ENCODE results near the gene CWC22.
"Not testable (repeated sequence)": the region's sequence is repeated elsewhere in the genome, so short reads cannot be mapped to it uniquely, and the experiment has no call there.

CWC22 gene

GRCh38 chr2:180006781-180007579 is at the start of gene CWC22:
CWC22 (minus strand) TSS chr2:180007297; CDS start chr2:179993341, 13,956 bp downstream.
- DNase-seq (ENCODE audit: low read depth in 2 of 2) = peak; percentile 59 to 74

DNA sequence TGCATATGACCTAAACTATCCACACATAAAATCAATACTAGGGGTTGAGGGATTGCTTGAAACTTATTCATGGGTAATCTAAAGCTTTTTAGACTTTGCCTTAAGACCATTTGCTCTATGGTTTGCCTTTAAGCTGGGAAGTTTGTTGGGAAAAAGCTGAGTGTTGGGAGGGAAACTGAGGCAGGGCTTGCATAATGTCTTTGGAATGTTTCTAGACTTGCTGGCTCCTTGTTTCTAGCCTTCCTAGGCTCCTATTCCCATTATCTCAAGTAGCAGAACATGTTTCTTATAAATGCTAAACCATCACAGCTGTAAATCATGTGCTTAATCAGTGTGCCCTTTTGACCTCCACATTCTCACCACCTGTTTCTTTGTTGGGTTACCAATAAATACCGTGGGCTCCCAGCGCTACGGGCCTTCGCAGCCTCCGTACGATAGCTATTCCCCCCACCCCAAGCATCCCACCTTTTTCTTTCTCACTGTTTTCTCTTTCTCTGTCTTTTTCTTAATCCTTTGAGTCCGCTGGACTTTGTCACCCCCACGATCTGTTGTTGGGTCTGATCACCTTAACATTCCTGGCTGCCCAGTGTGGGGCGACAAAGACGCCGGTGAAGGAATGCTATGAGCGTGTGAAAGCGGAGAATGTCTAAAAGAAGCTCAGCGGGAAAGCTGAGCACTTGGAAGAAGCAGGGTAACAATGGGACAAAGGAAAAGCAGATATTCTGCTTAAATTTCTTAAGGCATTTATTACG is 49.4 kb upstream of the CWC22 start:
- DNase-seq (ENCODE audit: low read depth in 2 of 2) = no peak

DNA sequence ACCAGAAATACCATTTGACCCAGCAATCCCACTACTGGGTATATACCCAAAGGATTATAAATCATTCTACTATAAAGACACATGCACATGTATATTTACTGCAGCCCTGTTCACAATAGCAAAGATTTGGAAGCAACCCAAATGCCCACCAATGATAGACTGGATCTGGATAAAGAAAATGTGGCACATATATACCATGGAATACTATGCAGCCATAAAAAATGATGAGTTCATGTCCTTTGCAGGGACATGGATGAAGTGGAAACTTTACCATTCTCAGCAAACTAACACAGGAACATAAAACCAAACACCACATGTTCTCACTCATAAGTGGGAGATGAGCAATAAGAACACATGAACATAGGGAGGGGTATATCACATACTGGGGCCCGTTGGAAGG is 47.5 kb upstream of the CWC22 start:
- not testable (repeated sequence) for DNase-seq (ENCODE audit: low read depth in 2 of 2)

DNA sequence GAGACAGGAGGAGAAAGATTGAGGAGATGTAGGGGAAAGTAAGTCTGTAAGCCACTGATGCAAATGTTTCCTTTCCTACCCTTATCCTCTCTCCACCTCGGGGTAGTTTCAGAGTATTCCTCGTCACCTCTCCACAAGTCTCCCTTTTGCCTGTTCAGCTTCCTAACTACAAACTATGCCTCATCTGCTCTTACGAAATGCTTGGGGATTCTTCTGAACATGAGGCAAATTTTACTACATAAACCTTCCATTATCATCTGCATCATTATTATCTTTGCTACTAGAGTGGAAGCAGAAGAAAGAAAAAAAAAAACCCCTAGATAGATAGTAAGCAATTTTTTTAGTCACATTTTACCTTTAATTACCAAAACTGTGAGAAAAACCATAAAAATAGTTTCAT is 43.1 kb upstream of the CWC22 start:
- DNase-seq (ENCODE audit: low read depth in 2 of 2) = no peak

GRCh38 chr2:180048251-180048650 is 41.2 kb upstream of the CWC22 start:
- DNase-seq (ENCODE audit: low read depth in 2 of 2) = no peak

GRCh38 chr2:180046776-180047175 is 39.7 kb upstream of the CWC22 start:
- DNase-seq (ENCODE audit: low read depth in 2 of 2) = no peak

GRCh38 chr2:180046202-180046601 is 39.1 kb upstream of the CWC22 start:
- no peak for DNase-seq (ENCODE audit: low read depth in 2 of 2)

GRCh38 chr2:180040146-180040925 is 33.2 kb upstream of the CWC22 start:
- DNase-seq (ENCODE audit: low read depth in 2 of 2) = no peak

GRCh38 chr2:180038997-180039396 is 31.9 kb upstream of the CWC22 start:
- no peak for DNase-seq (ENCODE audit: low read depth in 2 of 2)

DNA sequence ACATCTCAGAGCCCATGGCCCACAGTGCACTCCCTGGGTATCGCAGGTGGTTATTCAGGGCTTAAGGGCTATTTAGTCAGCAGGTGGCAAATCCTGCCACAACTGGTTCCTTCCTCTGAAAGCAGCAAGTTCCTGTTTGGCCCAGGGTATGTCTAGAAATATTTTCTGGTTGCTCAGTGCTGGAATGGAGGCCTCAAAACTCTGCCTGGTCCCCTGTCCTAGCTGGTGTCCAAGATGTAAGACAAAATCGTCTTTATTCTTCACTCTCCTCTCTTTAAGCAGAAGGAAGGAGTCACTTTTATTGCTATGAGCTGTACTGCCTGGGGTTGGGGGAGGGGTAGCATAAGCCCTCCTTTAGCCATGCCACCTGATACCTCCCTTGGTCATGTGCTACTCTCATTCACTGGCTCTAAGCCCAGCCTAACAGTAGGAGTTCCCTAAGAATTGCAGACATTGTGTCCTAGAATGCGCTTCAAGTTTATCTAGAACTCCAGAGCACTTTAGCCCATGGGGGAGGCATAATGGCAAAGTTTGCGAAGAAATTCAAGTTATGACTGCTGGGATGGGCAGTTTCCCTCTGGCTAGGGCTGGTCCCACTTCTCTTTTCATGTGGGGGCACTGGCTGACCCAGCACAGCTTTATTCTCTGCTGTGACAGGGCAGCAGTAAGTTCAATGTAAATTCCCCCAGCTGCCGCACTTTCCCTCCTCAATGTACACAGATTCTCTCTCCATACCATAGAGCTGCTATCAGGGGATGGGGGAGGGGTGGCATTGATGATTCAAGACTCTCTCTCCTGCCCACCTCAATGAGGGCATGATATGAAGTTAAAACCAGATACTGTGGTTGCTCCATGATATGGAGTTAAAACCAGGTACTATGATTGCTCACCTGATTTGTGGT is 27.1 kb upstream of the CWC22 start:
- DNase-seq (ENCODE audit: low read depth in 2 of 2) = no peak

DNA sequence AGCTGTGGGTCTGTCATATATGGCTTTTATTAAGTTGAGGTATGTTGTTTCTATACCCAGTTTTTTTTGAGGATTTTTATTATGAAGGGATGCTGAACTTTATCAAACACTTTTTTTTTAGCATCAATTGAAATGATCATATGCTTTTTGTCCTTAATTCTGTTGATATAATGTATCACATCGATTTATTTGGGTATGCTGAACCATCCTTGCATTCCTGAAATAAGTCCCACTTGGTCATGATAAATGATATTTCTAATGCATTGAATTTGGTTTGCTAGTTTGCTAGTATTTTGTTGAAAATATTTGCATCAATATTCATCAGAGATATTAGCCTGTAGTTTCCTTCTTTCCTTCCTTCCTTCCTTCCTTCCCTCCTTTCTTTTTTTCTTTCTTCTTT is 22.5 kb upstream of the CWC22 start:
- no peak for DNase-seq (ENCODE audit: low read depth in 2 of 2)

DNA sequence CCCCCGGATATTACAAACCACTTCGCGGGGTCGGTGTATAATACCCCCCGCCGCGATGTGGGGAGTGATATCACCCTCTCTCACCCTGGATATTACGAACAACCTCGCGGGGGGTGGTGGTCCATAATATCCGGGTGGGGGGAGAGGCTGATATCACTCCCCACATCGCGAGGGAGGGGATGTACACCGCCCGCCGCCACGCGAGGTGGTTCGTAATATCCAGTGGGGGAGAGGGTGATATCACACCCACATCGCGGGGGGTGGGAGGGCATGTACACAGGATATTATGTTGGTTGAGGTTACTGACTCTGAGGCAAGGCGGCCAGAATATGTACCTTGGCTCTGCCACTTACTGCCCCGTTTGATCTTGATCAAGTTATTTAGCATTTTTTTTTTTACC is 14.8 kb upstream of the CWC22 start:
- DNase-seq (ENCODE audit: low read depth in 2 of 2) = no peak

DNA sequence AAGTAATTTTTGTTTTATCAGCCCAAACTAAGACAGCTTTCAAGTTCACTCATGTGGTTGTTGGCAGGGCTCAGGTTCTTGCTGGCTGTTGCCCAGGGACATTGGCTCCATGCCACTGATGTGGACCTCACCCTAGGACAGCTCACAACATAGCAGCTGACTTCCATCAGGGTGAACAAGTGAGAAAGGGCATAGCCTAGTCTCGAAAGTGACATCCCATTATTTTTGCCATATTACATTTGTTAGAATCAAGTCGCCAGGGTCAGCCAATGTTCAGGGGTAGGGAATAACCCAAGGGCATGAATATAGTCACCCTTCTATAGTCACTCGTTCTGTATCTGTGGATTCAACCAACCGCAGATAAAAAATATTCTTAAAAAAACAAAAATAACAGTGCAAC is 10.7 kb upstream of the CWC22 start:
- no peak for DNase-seq (ENCODE audit: low read depth in 2 of 2)

DNA sequence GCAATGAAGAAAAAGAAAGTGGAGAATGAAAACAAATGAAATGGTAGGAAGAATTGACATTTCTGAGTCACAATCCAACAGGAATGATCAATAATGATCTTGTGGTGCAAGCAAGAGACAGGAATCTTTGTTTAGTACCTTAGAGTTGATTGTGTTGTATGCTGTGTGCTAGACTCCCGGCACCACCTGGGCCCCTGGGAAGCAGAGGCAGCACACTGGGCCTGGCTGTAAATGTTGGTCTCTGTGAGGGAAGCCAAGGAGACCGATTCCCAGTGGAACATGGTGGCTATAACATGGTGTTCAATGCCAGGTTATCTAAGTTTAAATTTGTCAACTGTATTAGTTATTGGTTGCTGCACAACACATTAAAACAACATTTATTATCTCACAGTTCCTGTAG is 9.8 kb upstream of the CWC22 start:
- no peak for DNase-seq (ENCODE audit: low read depth in 2 of 2)

GRCh38 chr2:180015951-180016709 is 9.0 kb upstream of the CWC22 start:
- no peak for DNase-seq (ENCODE audit: low read depth in 2 of 2)

DNA sequence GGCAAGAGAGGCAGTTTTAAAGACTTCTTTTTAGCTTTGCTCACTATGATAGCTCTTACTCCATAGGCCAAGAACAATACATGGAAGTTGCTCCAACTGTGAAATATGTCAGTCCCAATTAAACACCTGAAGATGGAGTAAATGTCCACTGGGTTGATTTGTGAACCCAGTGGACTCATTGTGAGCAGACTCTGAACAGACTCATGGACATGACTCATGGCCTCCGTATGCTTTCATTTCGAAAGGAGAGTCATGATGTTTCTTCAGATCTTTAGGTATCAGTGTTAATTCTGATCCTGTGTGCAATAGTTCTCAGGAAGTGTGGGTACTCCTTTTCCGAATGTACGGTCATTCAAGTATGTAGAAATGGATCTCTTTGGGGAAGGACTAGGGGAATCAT is 5.4 kb upstream of the CWC22 start:
- no peak for DNase-seq (ENCODE audit: low read depth in 2 of 2)

- no peak for DNase-seq (ENCODE audit: low read depth in 2 of 2)
Measured at GRCh38 chr2:180010701-180011100, 3.6 kb upstream of the CWC22 start.

GRCh38 chr2:180006231-180006630 is 866 bp downstream of the CWC22 start:
- no peak for DNase-seq (ENCODE audit: low read depth in 2 of 2)

DNA sequence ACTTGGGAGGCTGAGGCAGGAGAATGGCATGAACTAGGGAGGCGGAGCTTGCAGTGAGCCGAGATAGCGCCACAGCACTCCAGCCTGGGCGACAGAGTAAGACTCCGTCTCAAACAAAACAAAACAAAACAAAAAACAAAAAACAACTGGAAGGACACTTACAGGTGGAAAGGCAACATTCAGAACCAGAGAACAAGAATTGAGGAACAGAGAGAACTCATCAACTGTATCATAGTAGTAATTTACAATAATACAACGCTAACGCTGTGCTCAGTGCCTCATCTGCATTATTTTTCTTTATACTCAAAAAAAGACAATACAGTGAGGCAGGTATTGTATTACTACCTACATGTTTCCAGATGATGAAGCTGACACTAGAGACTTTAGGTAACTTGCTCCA is 1.6 kb downstream of the CWC22 start:
- not testable (repeated sequence) for DNase-seq (ENCODE audit: low read depth in 2 of 2)

DNA sequence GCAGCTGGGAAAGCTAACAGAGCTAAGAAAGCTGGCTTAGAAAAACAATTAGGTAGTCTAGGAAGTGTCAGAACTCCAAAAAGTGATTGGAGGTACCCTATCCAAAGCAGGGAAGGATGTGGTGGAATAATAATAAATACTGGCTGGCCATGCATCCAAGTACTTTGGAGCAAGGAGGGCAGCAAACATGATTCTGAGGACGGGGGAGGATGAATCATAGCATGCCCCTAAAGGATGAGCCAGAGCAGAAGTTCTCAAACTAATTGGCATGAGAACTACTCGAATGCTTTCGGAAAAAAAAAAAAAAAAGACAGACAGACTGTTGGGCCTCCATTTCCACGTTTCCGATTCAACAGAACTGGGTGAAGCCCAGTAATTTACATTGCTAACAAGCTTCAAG is 2.4 kb downstream of the CWC22 start:
- DNase-seq (ENCODE audit: low read depth in 2 of 2) = no peak

DNA sequence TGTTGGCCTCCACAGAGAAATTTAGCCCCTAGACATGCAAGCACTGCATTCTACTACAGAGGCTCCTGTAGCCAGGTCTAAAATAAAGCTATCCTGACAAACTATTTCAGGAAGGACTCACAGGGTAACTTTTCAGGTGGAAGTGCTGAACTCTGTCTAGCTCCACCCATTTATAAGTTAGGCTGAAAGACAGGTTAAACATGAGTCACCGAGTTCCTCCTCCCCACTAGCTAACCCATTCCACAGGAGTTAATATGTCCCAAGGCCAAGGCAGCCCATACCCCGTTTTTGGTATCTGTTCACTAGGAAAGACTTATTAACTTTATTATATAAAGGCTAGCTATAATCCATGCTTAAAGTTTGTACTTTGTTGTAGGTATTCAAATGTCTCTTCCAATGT is 3.5 kb downstream of the CWC22 start:
- DNase-seq (ENCODE audit: low read depth in 2 of 2) = no peak

Measured in stimulated activated CD8-positive, alpha-beta memory T cell treated with anti-CD3 and anti-CD28 coated beads, Interleukin-15, amount 100 ng/mL, for 4 hours (primary cell).